ENCODE measurements around the gene RNF41. TPM values are rescaled to one million over a fixed set of nuclear protein-coding genes. Genes with fewer than 3 reads are reported as not detected.

Gene RNF41
- total and polyA plus RNA-seq, 2 donors (not counting 1 experiment from before 2014, with no cell fraction given) = 113 to 129 TPM

DNA sequence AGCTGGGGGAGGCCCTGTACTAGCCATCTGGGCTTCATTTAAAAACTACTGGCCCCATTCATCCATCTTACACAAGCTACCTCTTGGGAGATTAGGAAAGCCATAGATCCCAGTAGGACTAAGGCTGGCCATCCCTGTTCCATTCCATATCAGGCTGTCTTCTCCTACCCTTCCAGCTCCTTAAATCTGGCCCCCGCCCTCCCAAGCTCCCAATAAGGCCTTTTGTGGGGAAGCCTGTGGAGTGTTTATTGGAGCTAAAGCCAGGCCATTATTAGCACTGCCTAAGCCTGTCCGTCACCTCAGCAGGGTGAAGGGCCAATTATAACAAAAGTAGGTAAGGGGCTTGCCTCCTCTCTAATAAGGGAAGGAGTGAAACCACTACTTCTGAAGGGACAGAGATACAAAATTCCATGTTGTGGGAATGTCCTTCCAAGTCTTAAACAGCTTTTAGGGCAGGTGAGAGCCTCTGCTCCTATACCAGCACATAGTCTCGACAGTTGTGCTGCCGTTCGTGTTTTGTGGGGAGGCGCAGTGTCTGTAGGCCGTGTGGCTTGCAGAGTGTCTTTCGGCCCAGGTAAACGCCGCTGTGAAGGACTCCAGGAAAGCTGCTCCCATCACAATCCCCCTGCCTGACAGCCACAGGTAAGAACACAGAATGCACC is 59.9 kb downstream of the RNF41 start:
- H3K27ac ChIP-seq (ENCODE audit: low read length in 2 of 2) = no peak overlapping the region
- H3K36me3 ChIP-seq (replicated peaks in 1 of 2; ENCODE audit: control extremely low read depth in 1 of 2, control insufficient read depth in 1 of 2, extremely low read depth in 1 of 2, insufficient read depth in 2 of 2, low read length in 1 of 2) = peaks cover 6 to 69% of the 10 kb centered on the region in 2 experiments
- H3K27me3 Mint-ChIP-seq = no peaks in the 10 kb centered on the region
- H3K79me2 ChIP-seq (ENCODE audit: control insufficient read depth, insufficient read depth, low read length) = peaks cover 36% of the 10 kb centered on the region
- peaks cover 36% of the 10 kb centered on the region for H3K4me1 Mint-ChIP-seq
- H3K4me2 ChIP-seq (replicated peaks; ENCODE audit: low read depth, low read length, poor library complexity, severe bottlenecking) = no peak overlapping the region
- POLR2A ChIA-PET = interaction anchor here (0.6 to 0.9 kb wide), 4 partner anchors 14 to 37 kb away, joined by 3 to 7 read pairs (median 5); no protein-coding TSS in a partner anchor
- no peak overlapping the region for H3K4me3 ChIP-seq (ENCODE audit: control extremely low read depth in 1 of 5, extremely low read depth in 1 of 5, insufficient read depth in 1 of 5, low read depth in 2 of 5, low read length in 4 of 5)
- H3K27ac Mint-ChIP-seq = peak overlapping the region; percentile 67
- no peaks in the 10 kb centered on the region for H3K27me3 ChIP-seq (replicated peaks in 1 of 4; ENCODE audit: control extremely low read depth in 1 of 4, control insufficient read depth in 3 of 4, insufficient read depth in 4 of 4, low read length in 3 of 4)
- DNase-seq (no peak), ATAC-seq (ENCODE audit: low read depth) (no peak)
- H2AFZ ChIP-seq (ENCODE audit: insufficient read depth, low read depth, low read length, poor library complexity, severe bottlenecking) = no peak overlapping the region
- peak overlapping the region; percentile 13 for H3K4me3 Mint-ChIP-seq
- H3K4me1 ChIP-seq (ENCODE audit: control insufficient read depth in 2 of 2, insufficient read depth in 2 of 2, low read length in 2 of 2) = peaks cover 20 to 35% of the 10 kb centered on the region in 2 donors
- no peaks in the 10 kb centered on the region for H3K9me3 Mint-ChIP-seq (ENCODE audit: insufficient read depth)
- intact Hi-C loops (cut with micrococcal nuclease) = no loop called here
- WGBS (ENCODE audit: insufficient coverage) = 100% methylated on average over 4 of the region's 10 CpGs
- TF ChIP-seq, protein P1, sequence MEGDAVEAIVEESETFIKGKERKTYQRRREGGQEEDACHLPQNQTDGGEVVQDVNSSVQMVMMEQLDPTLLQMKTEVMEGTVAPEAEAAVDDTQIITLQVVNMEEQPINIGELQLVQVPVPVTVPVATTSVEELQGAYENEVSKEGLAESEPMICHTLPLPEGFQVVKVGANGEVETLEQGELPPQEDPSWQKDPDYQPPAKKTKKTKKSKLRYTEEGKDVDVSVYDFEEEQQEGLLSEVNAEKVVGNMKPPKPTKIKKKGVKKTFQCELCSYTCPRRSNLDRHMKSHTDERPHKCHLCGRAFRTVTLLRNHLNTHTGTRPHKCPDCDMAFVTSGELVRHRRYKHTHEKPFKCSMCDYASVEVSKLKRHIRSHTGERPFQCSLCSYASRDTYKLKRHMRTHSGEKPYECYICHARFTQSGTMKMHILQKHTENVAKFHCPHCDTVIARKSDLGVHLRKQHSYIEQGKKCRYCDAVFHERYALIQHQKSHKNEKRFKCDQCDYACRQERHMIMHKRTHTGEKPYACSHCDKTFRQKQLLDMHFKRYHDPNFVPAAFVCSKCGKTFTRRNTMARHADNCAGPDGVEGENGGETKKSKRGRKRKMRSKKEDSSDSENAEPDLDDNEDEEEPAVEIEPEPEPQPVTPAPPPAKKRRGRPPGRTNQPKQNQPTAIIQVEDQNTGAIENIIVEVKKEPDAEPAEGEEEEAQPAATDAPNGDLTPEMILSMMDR (IDR thresholded peaks at IDR 0.05) = no peak
- no peak for TF ChIP-seq EZH2 (IDR thresholded peaks at IDR 0.05; ENCODE audit: borderline replicate concordance, insufficient read depth, low read depth, low read length, poor library complexity, severe bottlenecking)
- peaks cover 14% of the 10 kb centered on the region for H4K20me1 ChIP-seq (ENCODE audit: control insufficient read depth, insufficient read depth, low read length, poor library complexity, severe bottlenecking)
- no peak overlapping the region for H3K9ac ChIP-seq (ENCODE audit: low read length)
- CTCF ChIA-PET = interaction anchor here (1.0 to 3.4 kb wide), 7 partner anchors 27 to 236 kb away, joined by 3 to 24 read pairs (median 4); partner anchors contain the start of genes ANKRD52, SMARCC2 and ZC3H10
- no peaks in the 10 kb centered on the region for H3K9me3 ChIP-seq (ENCODE audit: control extremely low read depth in 1 of 3, control insufficient read depth in 2 of 3, insufficient read depth in 1 of 3, low read length in 2 of 3)
